EH (cell line): ENCODE results near the gene KYNU.
A peak's percentile ranks its signal among the peaks of the same experiment; 100 is the strongest.
"Not testable (repeated sequence)": the region's sequence is repeated elsewhere in the genome, so short reads cannot be mapped to it uniquely, and the experiment has no call there.

Source experiments
- DNase-seq: peaks from one replicate; pipeline ENCODE4 v3.0.0-alpha.2; 2015; ENCODE audit warnings: low read depth

The KYNU gene

GRCh38 chr2:142871396-142871795 lies 6.1 kb upstream of the KYNU start:
- no peak for DNase-seq

- DNase-seq, result peak; percentile 77
Observed at GRCh38 chr2:142872882-142873724, 4.4 kb upstream of the KYNU start.

DNA sequence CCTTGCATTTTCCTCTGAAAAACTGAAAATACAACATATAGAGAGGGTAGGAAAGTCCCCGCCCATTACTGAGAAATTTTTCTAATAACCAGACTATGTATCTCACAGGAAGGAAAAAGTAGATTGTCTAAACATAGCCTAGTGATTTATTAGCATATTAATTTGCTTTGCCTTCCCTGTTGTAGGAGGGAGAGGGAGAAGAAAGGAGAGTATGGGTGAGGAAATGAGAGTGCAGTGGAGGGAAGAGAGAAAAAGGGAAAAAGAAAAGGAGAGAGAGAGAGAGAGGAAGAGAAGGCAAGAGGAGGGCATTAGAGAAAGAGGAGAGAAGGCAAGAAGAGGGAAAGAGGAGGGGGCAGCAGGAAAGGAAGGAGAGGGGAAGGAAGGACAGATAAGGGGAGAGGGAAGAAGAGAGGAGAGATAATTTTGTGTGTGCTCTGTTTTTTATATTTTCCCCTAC lies 3.6 kb upstream of the KYNU start:
- peak; percentile 45 for DNase-seq

DNA sequence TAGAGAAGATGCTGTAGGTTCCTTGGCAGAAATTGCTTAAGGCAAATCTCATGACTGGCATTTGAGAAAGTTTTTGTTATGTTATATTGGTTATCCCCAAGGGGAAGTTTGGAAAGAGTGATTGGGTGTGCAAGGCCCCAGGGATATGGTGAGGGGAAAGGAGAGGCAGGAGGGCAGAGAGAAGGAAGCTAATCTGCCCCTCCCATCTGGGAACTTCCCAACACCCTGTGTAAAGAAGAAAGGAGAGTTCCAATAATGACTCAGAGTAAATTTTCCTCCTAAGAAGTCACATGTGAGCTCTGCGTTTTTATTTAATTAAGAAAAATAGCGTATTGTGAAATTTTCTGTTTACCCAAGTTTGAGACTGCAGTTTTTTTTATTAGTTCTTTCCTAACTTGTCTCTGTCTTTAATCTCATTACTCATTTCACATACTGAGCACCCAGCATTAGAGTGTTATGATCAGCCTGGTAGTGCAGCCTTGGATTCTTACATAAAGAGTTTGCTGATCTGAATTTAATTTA lies 3.1 kb upstream of the KYNU start:
- peak; percentile 89 for DNase-seq

GRCh38 chr2:142875010-142875409 lies 2.5 kb upstream of the KYNU start:
- no peak for DNase-seq

- no peak for DNase-seq
Observed at GRCh38 chr2:142875652-142876051, 1.8 kb upstream of the KYNU start.

- no peak for DNase-seq
Observed at GRCh38 chr2:142876423-142876822, 1.0 kb upstream of the KYNU start.

GRCh38 chr2:142878031-142878678 lies 691 bp downstream of the KYNU start:
- no peak for DNase-seq

- no peak for DNase-seq
Observed at GRCh38 chr2:142879151-142879550, 1.7 kb downstream of the KYNU start.

DNA sequence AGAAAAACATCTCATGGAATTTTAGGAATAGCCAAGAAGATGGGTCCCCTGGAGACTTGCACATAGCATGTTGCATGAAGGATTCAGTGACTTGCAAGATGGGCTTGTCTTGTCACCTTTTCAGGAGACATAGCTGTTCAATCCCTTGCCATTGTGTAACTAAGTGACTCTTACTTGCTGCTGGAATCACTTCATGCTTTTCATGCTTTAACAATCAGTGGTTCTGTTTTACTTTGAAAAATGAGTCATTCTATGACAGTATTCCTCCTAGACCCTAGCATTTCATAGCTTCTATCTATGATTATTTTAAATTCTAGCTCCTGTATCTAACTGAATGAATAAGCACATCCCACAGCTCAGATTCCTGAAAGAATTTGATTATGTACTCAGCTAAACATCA lies 2.8 kb downstream of the KYNU start:
- peak; percentile 79 for DNase-seq

DNA sequence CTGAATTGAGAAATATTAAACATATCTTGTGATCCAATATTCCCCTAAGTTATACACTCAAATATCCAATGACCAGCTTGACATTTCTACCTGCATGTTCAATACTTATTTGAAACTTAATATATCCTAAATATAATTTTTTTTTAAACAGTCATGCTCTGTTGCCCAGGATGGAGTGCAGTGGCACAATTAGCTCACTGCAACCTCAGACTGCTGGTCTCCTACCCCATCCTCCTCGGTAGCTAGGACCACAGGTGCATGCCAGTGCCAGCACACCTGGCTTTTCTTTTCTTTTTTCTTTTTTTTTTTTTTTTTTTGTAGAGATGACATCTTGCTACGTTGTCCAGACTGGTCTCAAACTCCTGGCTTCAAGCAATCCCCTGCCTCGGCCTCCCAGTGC lies 4.2 kb downstream of the KYNU start:
- no peak for DNase-seq

GRCh38 chr2:142882500-142882899 lies 5.0 kb downstream of the KYNU start:
- not testable (repeated sequence) for DNase-seq

DNA sequence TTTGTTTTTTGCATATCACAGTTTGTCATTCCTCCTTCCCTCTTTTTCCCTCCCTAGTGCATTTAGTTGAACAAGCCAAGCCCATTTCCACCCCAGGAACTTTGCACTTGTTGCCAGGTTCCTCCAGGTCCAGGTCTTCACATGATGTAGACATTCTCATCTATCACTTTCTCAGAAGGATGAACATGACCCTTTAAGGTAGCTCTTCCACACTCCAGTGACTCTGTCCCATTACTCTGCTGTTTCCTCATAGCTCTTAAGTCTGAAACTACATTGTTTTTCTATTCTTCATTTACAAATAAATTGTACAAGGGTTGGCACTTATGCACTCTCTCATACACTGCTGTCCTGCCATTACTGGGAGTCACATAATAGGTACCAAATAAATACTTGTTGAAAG lies 6.1 kb downstream of the KYNU start:
- DNase-seq, result no peak

DNA sequence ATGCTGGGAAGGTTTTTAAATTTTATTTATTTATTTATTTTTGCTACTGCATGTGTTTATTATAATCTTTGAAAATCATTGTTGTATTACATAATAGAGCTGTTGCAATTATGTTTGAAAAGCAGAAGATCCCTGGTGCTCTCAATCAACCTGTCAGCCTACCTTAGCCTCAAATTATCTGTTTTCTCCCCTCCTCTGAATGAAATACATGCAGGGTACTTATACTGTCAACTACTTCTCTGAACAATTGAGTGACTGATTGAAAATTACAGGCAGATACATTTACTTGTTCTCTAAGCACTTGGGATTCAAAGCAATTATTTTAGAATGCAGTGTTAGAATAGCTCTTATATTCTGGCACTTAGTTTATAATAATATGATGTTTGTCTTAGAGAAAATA lies 8.1 kb downstream of the KYNU start:
- no peak for DNase-seq

GRCh38 chr2:142892715-142893114 lies 15.3 kb downstream of the KYNU start:
- no peak for DNase-seq

- DNase-seq, result no peak
Observed at GRCh38 chr2:142893241-142893640, 15.8 kb downstream of the KYNU start.

- DNase-seq, result no peak
Observed at GRCh38 chr2:142897807-142898206, 20.3 kb downstream of the KYNU start.

DNA sequence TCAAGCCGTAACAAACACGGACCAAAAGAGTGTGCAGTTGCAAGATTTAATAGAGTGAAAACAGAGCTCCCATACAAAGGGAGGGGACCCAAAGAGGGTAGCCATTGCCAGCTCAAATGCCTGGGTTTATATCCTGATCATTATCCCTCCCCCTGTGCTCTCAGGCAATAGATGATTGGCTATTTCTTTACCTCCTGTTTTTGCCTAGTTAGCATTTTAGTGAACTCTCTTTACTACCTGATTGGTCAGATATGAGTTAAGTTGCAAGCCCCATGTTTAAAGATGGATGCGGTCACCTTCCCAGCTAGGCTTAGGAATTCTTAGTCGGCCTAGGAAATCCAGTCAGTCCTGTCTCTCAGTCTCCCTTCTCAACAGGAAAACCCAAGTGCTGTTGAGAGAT lies 22.9 kb downstream of the KYNU start:
- not testable (repeated sequence) for DNase-seq

DNA sequence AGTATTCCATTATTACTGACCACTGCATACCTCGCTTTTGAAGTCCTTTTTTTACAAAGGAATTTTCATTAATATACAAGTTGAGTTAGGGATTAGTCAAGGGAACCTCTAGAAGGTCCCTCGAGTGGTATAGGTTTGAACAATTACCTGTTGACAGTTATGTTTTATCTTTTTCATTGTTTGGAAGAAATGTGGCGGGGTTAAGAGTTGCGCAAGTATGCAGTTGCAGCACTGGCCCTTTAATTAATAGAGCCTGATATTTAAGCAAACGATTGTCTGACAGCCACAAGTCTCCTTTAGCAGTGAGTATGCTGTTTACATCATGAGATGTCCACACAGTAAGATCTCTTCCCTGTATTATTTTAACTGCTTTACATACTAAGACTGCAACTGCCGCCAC lies 24.3 kb downstream of the KYNU start:
- no peak for DNase-seq

DNA sequence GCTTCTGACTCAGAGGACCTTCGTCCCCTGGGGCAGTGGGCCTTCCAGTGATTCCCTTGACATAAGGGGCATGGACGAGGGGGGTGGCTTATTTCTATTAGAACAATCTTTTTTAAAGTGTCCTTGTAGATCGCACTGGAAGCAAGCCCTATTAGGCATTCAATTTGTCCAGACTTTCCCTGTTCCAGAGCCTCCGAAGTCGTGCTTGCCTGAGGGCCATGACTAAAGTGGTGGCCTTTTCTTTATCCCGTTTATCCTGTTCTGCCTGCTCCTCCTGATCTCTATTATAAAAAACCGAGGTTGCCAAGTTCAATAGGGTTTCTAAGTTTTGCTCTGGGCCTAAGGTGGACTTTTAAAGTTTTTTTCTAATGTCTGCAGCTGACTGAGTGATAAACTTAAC lies 26.3 kb downstream of the KYNU start:
- DNase-seq, result not testable (repeated sequence)

DNA sequence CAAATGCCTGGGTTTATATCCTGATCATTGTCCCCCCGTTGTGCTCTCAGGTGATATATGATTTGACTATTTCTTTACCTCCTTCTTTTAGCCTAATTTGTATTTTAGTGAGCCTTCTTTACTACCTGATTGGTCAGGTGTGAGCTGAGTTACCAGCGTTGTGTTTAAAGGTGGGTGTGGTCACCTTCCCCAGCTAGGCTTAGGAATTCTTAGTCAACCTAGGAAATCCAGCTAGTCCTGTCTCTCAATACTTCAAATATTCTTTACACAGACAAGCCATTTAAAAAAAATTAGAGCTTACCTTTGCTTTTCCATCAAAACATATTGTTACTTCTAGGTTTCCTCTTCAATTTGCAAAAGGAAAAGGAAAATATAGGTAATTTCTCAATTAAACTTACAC lies 30.2 kb downstream of the KYNU start:
- DNase-seq, result no peak

DNA sequence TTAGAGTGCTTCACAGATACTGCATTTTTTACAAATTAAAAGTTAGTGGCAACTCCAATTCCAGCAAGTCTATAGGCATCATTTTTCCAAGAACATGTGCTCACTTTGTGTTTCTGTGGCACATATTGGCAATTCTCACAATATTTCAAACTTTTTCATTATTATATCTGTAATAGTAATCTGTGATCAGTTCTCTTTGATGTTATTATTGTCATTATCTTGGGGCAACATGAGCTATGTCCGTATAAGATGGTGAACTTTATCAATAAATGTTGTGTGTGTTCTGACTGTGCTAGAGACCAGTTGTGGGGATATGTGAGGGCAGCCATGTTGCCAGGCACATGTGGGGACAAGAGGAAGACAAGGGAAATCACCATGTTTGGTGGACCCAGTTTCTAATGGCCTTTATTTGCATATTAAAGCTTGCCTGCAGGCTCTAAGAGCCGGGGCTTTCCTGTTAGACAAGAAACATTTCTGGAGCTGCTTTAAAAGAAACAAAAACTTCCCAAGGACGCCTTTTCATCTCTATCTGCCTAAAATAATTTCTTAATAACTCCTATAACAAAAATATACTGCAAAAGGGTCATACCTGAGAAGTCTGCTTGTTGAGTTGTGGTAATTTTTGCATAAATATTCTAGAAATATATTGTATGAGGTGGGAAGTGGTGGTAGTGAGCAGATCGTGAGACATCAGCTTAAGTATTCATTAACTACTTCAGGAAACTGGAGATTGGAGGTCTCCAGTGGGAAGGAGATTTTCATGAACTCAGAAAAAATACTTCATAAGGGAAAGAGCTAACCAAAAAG lies 37.2 kb downstream of the KYNU start:
- no peak for DNase-seq
